ENCODE measurements around the gene RAB11B.
"Not testable (repeated sequence)": the region's sequence is repeated elsewhere in the genome, so short reads cannot be mapped to it uniquely, and the experiment has no call there.

RAB11B gene

DNA sequence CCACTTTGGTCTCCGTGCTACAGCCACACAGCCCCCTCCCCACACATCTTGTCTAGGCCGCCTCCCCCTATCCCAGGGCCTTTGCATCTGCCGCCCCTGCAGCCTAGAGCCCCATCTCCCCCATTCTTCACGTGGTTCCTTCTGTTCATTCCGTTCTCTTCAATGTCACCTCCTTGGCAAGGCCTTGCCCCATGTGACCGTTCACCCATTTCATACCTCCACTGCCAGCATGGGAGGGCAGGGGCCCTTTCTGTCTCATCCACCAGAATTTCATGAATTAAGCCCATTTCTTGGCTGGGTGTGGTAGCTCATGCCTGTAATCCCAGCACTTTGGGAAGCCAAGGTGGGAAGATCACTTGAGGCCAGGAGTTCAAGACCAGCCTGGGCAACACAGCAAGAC, 38.9 kb downstream of the RAB11B start:
- no peak for DNase-seq (ENCODE audit: low spot score)

DNA sequence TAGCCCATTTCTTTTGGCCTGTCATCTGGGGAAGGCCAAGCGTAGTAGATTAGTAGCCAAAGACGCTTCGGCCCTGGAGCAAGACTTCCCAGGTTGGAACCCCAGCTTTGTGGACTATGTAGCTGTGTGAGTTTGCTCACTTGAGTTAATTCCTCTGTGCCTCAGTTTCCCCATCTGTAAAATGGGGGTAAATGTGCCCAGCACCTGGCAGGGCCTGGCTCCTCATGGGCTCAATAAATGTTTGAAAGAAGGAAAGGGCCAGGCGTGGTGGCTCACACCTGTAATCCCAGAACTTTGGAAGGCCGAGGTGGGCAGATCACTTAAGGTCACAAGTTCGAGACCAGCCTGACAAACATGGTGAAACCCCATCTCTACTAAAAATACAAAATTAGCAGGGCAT, 39.7 kb downstream of the RAB11B start:
- DNase-seq (ENCODE audit: low spot score), result no peak

DNA sequence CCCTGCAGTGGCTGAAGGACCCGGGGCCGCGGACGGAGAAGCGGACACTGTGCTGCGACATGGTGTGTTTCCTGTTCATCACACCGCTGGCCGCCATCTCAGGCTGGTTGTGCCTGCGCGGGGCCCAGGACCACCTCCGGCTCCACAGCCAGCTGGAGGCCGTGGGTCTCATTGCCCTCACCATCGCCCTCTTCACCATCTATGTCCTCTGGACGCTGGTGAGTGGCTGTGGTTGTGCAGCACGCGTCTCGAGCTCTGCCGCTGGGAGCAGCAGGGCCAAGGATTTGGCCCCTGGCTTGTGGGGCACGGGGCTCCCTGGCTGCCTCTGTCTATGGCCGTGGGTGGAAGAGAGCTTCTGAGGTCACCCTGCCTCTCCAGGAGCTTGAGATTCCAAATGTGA, 40.5 kb downstream of the RAB11B start:
- DNase-seq (ENCODE audit: low spot score), result no peak

DNA sequence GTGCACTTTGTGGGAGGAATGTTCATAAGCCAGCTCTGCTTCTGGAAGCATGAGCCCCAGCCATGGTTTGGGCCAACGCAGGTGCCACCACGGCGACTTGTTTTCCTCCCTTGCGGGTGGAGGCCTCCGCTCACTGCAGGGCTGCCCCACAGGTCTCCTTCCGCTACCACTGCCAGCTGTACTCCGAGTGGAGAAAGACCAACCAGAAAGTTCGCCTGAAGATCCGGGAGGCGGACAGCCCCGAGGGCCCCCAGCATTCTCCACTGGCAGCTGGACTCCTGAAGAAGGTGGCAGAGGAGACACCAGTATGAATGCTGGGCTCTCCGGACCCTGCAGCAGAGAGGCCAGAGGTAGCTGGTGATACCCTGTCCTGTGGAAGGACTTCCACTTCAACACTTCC, 48.1 kb downstream of the RAB11B start:
- DNase-seq (ENCODE audit: low spot score), result no peak

DNA sequence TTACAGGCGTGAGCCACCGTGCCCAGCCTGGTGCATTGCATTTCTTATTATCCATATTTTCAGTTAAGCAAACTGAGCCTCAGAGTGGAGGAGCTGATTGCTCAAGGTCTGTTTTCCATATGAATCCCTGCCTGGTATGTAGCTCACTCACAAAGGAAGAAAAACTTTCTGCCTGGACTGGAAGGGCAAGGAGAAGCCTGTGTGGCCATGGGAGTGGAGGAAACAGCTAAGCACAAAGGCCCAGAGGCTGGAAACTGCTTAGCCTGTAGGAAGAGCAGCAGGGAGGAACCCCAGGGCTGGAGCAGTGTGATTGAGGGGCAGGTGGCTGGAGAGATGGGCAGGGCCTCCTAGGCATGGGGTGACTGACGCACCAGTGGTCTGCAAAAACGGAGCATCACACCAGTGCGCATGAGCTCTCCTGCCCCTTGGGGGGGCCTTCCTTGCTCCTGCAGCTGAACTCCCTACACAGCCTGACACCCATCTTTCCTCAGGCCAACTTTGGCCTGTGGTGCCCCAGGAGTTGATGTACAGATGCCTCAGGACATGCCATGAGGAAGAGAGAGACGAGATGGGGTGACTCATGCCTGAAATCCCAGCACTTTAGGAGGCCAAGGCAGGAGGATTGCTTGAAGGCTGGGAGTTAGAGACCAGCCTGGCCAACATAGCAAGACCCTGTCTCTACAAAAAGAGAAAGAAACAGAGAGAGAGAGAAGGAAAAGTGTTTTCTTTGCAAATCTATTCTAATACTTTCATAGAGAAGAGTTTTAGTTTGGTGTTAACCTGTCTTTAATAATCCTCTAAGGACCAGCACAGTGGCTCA, 51.8 kb downstream of the RAB11B start:
- DNase-seq (ENCODE audit: low spot score), result no peak

DNA sequence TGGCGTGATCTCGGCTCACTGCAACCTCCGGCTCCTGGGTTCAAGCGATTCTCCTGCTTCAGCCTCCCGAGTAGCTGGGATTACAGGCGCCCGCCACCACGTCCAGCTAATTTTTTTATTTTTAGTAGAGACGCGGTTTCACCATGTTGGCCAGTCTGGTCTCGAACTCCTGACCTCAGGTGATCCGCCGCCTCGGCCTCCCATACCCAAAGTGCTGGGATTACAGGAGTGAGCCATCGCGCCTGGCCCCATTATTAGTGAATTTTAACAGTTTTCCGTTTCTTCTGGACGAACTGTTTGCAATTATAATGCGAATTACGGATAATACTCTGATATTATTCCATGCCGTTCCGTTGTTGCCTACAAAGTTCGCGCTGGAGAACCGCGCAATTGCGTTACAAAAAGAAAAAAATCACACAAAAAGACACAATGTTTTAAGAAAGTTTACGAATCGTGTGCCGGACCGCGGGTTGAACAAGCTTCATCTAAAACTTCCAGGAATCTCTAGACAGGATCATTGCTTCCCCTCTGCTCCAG, 54.0 kb downstream of the RAB11B start:
- not testable (repeated sequence) for DNase-seq (ENCODE audit: low spot score)

DNA sequence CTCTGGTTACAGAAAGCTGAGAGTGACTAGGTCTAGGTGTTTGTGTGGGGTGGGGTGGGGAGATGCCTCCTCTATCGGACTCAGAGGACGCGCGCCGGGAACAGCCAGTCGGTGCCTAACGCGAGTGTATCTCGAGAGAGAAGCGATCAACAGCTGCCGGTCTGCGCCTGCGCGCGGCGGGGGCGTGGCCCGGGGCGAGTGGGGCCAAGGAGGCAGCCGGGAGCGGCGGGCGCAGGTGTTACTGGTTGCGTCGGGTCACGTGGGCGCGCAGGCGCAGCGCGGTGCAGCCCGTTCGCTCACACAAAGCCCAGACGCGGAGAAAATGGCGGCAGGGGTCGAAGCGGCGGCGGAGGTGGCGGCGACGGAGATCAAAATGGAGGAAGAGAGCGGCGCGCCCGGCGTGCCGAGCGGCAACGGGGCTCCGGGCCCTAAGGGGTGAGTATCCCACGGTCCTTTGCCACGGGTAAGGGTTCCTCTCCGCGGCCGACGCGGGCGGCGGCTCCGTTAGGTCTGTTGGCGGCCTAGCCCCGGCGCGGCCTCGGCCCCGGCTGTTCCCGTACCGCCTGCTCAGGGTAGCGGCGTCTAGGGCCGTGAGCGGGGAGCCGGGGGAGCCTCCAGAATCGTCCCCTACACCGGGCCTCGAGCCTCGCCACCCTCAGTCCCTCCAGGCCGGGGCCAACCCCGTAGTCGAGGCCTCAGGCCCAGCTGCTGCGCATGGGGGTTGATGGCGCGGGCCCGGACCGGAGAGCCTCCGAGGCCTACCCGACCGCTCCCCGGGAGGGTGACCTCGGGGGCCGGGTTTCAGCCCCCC, 54.7 kb downstream of the RAB11B start, which contains the start of gene HNRNPM:
HNRNPM (plus strand) TSS at position 299 of the 811 bp plus-strand sequence; CDS start at position 323, 24 bp downstream.
- peak; percentile 98 for DNase-seq (ENCODE audit: low spot score)

DNA sequence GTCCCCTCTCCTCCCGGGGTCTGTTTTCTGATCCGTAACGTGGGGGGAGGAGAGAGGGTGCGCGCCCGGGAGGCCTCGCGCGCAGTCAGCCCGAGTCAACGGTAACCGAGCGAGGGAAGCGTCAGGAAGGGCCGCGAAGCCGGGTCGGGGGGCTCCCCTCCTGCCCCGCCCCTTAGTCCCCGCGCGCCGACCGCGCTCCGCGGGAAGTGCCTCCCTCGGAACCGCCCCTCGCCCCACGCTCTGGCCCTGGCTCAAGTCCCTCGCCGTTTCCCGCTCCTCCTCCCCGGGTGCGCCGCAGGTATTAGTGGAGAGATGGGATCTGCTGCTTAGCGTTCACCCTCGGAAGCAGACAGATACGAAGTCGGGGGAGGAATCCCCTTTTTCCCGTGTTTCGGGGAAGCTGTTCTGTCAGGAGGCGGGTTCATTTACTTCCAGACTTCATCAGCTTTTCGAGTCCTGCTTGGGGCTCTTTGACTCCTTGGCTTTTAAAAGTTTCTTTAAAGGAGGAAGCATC, 55.4 kb downstream of the RAB11B start:
- no peak for DNase-seq (ENCODE audit: low spot score)

DNA sequence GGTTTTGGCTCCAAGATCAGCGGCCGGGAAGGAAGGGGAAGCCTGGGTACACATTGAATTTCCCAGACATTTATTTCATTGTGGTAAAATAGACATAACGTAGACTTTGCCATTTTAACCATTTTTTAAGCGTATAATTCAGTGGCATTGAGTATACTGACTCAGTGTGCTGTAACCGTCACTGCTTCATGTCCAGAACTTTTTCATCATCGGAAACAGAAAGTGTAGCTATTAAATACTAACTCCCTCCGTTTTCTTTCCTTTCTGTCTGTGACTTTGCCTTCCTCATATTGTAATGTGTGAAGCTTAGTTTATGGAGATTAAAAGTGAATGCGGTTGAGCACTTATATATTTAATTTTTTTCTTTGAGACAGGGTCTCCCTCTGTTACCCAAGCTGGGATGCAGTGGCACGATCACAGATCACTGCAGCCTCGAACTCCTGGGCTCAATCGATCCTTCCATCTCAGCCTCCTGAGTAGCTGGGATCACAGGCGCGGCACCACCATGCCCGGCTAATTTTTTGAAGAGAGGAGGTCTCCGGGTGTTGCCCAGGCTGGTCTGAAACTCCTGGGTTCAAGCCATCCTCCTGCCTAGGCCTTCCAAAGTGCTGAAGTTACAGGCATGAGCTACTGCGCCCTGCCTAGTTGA, 56.0 kb downstream of the RAB11B start:
- no peak for DNase-seq (ENCODE audit: low spot score)

DNA sequence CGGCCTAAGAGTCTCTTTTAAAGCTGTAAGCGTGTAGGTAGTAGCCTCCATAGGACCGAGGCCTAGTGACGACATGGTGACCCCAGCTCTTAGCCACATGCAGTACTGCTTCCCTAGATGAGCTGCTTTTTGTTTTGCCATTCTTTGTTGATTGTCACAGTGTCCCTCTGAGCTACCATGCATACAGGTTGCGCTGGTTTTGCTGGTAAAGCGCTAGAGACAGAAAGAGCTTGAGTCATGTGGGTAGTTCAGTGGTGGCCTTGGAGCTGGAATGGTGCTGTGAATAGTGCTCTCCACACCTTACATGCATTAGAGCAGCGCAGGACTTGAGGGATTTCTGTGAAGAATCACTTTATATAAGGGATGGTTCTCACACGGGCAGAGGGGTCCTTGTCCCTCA, 59.7 kb downstream of the RAB11B start:
- no peak for DNase-seq (ENCODE audit: low spot score)

DNA sequence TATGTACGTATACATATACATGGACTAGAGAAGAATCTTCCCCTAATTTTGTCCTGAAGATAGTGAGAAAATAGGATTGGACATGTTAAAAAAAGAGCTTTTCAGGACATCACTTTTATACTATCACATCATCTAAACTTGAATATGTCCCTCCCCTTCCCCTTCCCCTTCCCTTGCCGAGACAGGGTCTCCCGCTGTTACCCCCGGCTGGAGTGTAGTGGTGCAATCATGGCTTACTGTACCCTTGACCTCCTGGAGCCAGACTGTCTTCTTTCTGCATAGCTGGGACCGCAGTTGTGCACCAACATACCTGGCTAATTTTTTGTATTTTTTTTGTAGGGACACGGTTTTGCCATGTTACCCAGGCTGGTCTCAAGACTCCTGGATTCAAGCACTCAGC, 61.2 kb downstream of the RAB11B start:
- DNase-seq (ENCODE audit: low spot score), result no peak

DNA sequence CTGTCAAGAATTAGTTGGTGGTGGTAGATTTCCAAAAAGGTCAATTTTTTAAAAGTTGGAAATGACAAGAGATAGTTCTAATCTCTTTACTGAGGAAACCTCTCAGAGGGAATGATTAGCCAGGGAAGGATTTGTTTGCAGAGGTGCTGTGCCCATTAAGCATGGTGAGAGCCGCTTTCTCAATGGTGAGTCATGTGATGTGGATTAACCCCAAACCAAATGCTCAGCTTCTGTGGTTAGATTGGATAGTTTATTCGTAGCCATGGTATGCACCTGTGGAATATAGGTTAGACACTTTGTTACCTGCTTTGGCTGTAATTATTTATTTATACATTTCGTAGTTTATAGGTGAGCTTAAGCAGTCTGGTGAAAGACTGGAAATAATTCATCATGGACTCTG, 61.7 kb downstream of the RAB11B start:
- DNase-seq (ENCODE audit: low spot score), result no peak

DNA sequence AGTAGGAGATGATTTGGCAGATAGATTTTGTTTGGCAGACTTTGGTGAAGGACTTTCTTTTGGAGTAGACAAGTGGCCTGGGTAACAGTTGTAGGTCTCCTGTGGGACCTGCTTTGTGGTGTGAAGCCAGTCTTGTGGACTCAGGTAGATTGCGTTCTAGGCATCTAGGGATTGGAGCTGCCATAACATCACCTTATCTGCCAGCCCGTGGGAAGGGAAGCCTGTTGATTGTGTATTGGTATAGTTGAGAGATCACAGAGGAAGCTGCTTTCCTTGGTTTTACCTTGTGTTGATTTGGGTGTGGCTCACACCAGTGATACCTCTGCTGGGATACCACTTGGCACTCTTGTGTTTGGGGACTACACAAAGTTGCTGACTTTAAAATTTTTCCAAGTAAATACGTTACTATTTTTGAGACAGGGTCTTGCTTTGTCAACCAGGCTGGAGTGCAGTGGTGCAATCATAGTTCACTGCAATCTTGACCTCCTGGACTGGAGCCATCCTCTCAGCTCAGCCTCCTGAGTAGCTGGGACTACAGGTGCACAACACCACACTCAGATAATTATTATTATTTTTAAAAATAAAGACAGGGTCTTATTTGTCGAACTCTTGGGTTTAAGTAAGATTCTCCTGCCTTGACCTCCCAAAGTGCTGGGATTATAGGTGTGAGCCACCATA, 62.4 kb downstream of the RAB11B start:
- no peak for DNase-seq (ENCODE audit: low spot score)

DNA sequence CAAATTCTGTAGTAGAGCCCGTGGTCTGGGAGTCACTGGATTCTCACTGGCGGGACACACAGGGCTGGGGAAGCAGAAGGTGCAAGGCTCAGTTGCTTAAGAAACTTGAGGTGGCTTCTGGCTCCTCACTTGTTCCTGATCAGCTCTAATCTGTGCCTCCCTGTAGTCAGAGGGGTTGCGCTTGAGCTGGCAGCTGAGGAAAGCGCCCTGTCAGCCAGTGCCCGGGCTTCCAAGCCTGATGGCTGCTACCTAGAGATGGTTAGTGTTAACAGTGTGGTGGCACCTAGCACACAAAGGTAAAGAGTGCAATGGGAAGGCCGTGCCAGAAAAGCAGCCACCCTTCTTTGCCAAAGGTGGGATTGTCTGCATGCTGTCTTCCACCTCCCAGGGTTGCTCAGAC, 63.5 kb downstream of the RAB11B start:
- no peak for DNase-seq (ENCODE audit: low spot score)

All from kidney capillary endothelial cell (primary cell).